SK-N-MC (cell line): ENCODE data around the gene CYP21A2.

ENCODE experiments used
- EZH2 ChIP-seq: fragments of 200-600 bp; sonication (generic); IDR thresholded peaks from one replicate; pipeline ENCODE4 v1.6.1; 2017; ENCODE audit warnings: antibody characterized with exemption
- POLR2AphosphoS5 ChIP-seq: IDR thresholded peaks from 2 replicates; pipeline ENCODE4 v1.6.1; 2012; ENCODE audit warnings: mild to moderate bottlenecking, low read depth, low read length, borderline replicate concordance

- TF ChIP-seq POLR2AphosphoS5: no peak
- no peak for TF ChIP-seq EZH2
Measured at GRCh38 chr6:32084780-32085179, 46.6 kb downstream of the CYP21A2 start.
